ENCODE data around the gene CCDC167. TPM values are rescaled to one million over a fixed set of nuclear protein-coding genes. Genes with fewer than 3 reads are reported as not detected.

CCDC167 gene
- total RNA-seq, 1 experiment from 2014 or later = 27.8 TPM

GRCh38 chr6:37535428-37535758, 35.7 kb upstream of the CCDC167 start:
- DNase-seq (ENCODE audit: low read depth, low spot score) = no peak
- H4K20me1 ChIP-seq (ENCODE audit: insufficient read depth) = no peaks in the 10 kb centered on the region
- H3K9ac ChIP-seq (ENCODE audit: low read length) = no peak overlapping the region
- no peak overlapping the region for H3K27ac ChIP-seq (ENCODE audit: low read depth, low read length)
- no peaks in the 10 kb centered on the region for H3K36me3 ChIP-seq (ENCODE audit: control insufficient read depth in 1 of 2, insufficient read depth in 2 of 2, low read length in 2 of 2)
- RAD21 ChIA-PET (ENCODE audit: low non-redundant PET in 1 of 2, low total read pairs in 2 of 2, uncharacterized antibody in 2 of 2, unreplicated experiment in 2 of 2) = no interaction called here
- no peaks in the 10 kb centered on the region for H3K9me2 ChIP-seq (ENCODE audit: insufficient read depth)
- no peak overlapping the region for H3K4me3 ChIP-seq (replicated peaks in 1 of 2; ENCODE audit: low read depth in 1 of 2, low read length in 2 of 2)
- no peaks in the 10 kb centered on the region for H3K9me3 ChIP-seq (ENCODE audit: control insufficient read depth in 1 of 2, insufficient read depth in 1 of 2, low read depth in 1 of 2, low read length in 2 of 2)
- H3K4me2 ChIP-seq (ENCODE audit: low read length) = no peak overlapping the region
- POLR2A ChIA-PET = no interaction called here
- TF ChIP-seq ZNF274 (IDR thresholded peaks at IDR 0.05; ENCODE audit: low read depth, low read length) (no peak), FOSL1 (IDR thresholded peaks at IDR 0.05; ENCODE audit: low read depth) (no peak), CBX3 (IDR thresholded peaks at IDR 0.05; ENCODE audit: low read depth) (no peak)
- no peak overlapping the region for H2AFZ ChIP-seq (ENCODE audit: low read depth, low read length, poor library complexity, severe bottlenecking)
- intact Hi-C loops (cut with micrococcal nuclease) = loop anchor here (10.0 kb wide), 2 partner anchors 479 to 959 kb away; no protein-coding TSS in a partner anchor
- CTCF ChIA-PET = interaction anchor here (0.6 to 1.2 kb wide), 2 partner anchors 36 to 163 kb away, joined by 3 read pairs; partner anchors contain the start of gene CCDC167
- no peaks in the 10 kb centered on the region for H3K79me2 ChIP-seq (ENCODE audit: insufficient read depth, low read length)
- peaks cover 28% of the 10 kb centered on the region; the same call in 1 of the 2 replicates for H3K27me3 ChIP-seq (ENCODE audit: insufficient read depth, low read length)
- ATAC-seq = no peak
- peaks cover 0 to 8% of the 10 kb centered on the region in 2 experiments; a peak in 2 of 4 replicates for H3K4me1 ChIP-seq (ENCODE audit: control insufficient read depth in 1 of 2, insufficient read depth in 2 of 2, low read length in 2 of 2)
- BruUV-seq (replicated peaks) = no TSS peak

GRCh38 chr6:37534893-37535292, 35.2 kb upstream of the CCDC167 start:
- Histone ChIP-seq H3K9me3 (ENCODE audit: control insufficient read depth in 1 of 2, insufficient read depth in 1 of 2, low read depth in 1 of 2, low read length in 2 of 2) (no peaks in the 10 kb centered on the region), H3K4me3 (replicated peaks in 1 of 2; ENCODE audit: low read depth in 1 of 2, low read length in 2 of 2) (no peak overlapping the region), H3K4me2 (ENCODE audit: low read length) (no peak overlapping the region), H3K9me2 (ENCODE audit: insufficient read depth) (no peaks in the 10 kb centered on the region), H3K4me1 (ENCODE audit: control insufficient read depth in 1 of 2, insufficient read depth in 2 of 2, low read length in 2 of 2) (peaks cover 0 to 3% of the 10 kb centered on the region in 2 experiments; a peak in 1 of 4 replicates), H4K20me1 (ENCODE audit: insufficient read depth) (no peaks in the 10 kb centered on the region), H3K27ac (ENCODE audit: low read depth, low read length) (no peak overlapping the region), H2AFZ (ENCODE audit: low read depth, low read length, poor library complexity, severe bottlenecking) (no peak overlapping the region), H3K27me3 (ENCODE audit: insufficient read depth, low read length) (peaks cover 28% of the 10 kb centered on the region; the same call in 1 of the 2 replicates), H3K79me2 (ENCODE audit: insufficient read depth, low read length) (no peaks in the 10 kb centered on the region), H3K36me3 (ENCODE audit: control insufficient read depth in 1 of 2, insufficient read depth in 2 of 2, low read length in 2 of 2) (no peaks in the 10 kb centered on the region), H3K9ac (ENCODE audit: low read length) (no peak overlapping the region)
- DNase-seq (ENCODE audit: low read depth, low spot score) (no peak), ATAC-seq (no peak)
- TF ChIP-seq FOSL1 (IDR thresholded peaks at IDR 0.05; ENCODE audit: low read depth) = no peak
- no peak for TF ChIP-seq POLR2A (IDR thresholded peaks at IDR 0.05; ENCODE audit: borderline replicate concordance, extremely low read depth, insufficient read depth, insufficient read length)
- no peak for TF ChIP-seq TCF7L2 (IDR thresholded peaks at IDR 0.05; ENCODE audit: borderline replicate concordance, extremely low read depth, insufficient read depth, insufficient read length)
- no peak for TF ChIP-seq JUND (IDR thresholded peaks at IDR 0.05)
- BruUV-seq (replicated peaks) = no TSS peak
- CTCF ChIA-PET = interaction anchor here (0.6 kb wide), 1 partner anchor 164 kb away, joined by 3 read pairs; no protein-coding TSS in a partner anchor
- RAD21 ChIA-PET (ENCODE audit: low non-redundant PET in 1 of 2, low total read pairs in 2 of 2, uncharacterized antibody in 2 of 2, unreplicated experiment in 2 of 2) = no interaction called here
- POLR2A ChIA-PET = no interaction called here
- intact Hi-C loops (cut with micrococcal nuclease) = loop anchor here (10.0 kb wide), 2 partner anchors 480 to 960 kb away; no protein-coding TSS in a partner anchor
